Omental fat pad (tissue), 4 donors: Measurements from ENCODE around the gene MAEA. TPM values are rescaled to one million over a fixed set of nuclear protein-coding genes. Genes with fewer than 3 reads are reported as not detected.
"Not testable (repeated sequence)": the region's sequence is repeated elsewhere in the genome, so short reads cannot be mapped to it uniquely, and the experiment has no call there.

Experiments
- ATAC-seq: fragments of 150-250 bp; one replicate; pipeline ENCODE4 v1.9.1; 2016; ENCODE audit warnings: mild to moderate bottlenecking, moderate library complexity; ENCODE audit not compliant: low FRiP score
- DNase-seq: peaks from one replicate; pipeline ENCODE4 v3.0.0-alpha.2; 2019; ENCODE audit warnings: low spot score
- total RNA-seq, 4 donors: library from RNA; depleted of rRNA; stranded (reverse); fragments of >200 nt; gene quantifications; one replicate each; pipeline ENCODE4 v1.1.0, GENCODE V29; 2016
- TF ChIP-seq, protein P1 (sequence below), 3 donors: fragments of 450-650 bp; IDR thresholded peaks; one replicate each; pipeline ENCODE4 v1.5.1; 2016 to 2017; ENCODE audit warnings: antibody characterized with exemption in 3 of 3, mild to moderate bottlenecking in 3 of 3, moderate library complexity in 2 of 3

The MAEA gene
- total RNA-seq, 4 donors from 2014 or later = 38.8 to 71.2 (median 51.8) TPM

DNA sequence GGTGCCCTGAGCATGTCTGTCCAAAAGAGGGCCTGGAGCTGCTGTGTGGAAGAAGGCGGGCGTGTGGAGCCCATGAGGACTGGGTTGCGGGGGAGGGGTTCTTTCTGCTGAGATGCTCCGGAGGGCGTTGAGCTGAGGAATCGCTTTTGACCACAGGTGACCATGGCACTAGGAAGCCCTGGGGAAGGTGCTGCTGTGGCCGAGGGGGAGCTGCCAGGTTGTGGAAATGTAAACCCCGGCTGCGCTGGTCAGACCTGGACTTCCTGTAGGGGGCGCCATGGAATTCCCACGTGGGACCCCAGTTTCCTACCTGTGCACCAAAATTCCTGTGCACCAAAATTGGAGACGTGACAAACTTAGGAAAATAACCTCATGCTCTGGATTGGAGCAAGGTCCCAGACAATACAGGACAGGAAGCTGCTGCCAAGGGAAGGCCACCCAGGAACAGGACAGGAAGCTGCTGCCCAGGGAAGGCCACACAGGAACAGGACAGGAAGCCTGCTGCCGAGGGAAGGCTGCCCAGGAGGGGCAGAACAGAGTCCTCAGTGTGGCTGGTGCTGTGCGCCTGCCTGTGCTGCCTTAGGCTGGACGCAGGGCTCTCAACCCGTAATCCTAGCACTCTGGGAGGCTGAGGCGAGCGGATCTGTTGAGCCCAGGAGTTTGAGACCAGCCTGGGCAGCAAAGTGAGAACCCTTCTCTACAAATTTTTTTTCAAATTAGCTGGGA, 29.0 kb downstream of the MAEA start:
- TF ChIP-seq, protein P1, sequence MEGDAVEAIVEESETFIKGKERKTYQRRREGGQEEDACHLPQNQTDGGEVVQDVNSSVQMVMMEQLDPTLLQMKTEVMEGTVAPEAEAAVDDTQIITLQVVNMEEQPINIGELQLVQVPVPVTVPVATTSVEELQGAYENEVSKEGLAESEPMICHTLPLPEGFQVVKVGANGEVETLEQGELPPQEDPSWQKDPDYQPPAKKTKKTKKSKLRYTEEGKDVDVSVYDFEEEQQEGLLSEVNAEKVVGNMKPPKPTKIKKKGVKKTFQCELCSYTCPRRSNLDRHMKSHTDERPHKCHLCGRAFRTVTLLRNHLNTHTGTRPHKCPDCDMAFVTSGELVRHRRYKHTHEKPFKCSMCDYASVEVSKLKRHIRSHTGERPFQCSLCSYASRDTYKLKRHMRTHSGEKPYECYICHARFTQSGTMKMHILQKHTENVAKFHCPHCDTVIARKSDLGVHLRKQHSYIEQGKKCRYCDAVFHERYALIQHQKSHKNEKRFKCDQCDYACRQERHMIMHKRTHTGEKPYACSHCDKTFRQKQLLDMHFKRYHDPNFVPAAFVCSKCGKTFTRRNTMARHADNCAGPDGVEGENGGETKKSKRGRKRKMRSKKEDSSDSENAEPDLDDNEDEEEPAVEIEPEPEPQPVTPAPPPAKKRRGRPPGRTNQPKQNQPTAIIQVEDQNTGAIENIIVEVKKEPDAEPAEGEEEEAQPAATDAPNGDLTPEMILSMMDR (IDR thresholded peaks at IDR 0.05) = no peak
- DNase-seq (no peak), ATAC-seq (no peak)

- DNase-seq (no peak), ATAC-seq (no peak)
- TF ChIP-seq, protein P1 (IDR thresholded peaks at IDR 0.05) = no peak
These were observed 31.8 kb downstream of the MAEA start for GRCh38 chr4:1321486-1321885.

DNA sequence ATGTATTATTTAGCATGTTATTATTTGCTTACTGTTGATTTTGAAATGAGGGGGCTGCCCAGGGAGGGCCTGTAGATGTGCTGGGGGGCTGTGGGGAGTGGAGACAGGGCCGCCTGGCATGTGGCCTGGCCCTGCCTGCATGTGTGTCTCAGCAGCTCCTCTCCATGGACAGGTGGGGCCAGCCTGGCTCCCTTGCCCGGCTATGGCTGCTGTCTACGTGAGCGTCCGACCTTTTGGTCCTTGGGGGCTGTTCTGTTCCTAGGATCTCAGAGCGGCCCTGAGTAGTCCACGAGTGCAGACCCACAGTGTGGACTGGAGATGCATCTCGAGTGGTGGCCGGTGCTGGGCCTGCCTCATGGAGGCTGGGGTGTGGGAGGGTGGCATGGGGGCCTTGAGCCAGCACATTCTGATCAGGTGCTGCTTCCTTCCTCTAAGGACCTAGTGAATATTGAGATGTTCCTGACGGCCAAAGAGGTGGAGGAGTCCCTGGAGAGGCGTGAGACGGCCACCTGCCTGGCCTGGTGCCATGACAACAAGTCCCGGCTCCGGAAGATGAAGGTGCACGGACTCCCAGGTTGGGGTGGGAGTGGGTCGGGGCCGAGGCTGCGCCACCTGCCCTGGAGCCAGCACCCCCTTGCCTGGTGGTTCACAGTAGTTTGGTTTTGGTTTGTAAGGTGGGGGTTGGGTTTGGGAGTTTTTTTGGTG, 32.4 kb downstream of the MAEA start:
- no peak for DNase-seq
- ATAC-seq = no peak
- TF ChIP-seq, protein P1 (IDR thresholded peaks at IDR 0.05) = no peak

DNA sequence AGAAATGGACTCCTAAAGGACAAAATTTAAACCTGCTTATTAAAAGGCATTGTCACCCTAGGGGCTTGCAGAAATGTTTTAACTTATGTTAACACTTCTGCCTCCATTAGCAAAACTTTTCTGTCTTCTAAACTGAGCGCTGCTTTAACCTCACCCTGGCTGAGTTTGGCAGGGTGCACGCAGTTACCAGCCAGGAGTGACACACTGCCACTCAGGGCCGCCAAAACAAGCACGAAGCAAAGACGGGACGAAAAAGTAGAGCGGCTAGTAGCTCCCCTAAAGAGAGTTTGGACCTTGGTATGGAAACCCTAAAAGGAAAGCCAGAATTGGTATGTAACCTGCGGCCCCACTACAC, 33.6 kb downstream of the MAEA start:
- ATAC-seq (no peak), DNase-seq (no peak)
- TF ChIP-seq, protein P1 (IDR thresholded peaks at IDR 0.05) = no peak

GRCh38 chr4:1323635-1324442, 34.1 kb downstream of the MAEA start:
- ATAC-seq (no peak), DNase-seq (no peak)
- TF ChIP-seq, protein P1 (IDR thresholded peaks at IDR 0.05) = no peak

DNA sequence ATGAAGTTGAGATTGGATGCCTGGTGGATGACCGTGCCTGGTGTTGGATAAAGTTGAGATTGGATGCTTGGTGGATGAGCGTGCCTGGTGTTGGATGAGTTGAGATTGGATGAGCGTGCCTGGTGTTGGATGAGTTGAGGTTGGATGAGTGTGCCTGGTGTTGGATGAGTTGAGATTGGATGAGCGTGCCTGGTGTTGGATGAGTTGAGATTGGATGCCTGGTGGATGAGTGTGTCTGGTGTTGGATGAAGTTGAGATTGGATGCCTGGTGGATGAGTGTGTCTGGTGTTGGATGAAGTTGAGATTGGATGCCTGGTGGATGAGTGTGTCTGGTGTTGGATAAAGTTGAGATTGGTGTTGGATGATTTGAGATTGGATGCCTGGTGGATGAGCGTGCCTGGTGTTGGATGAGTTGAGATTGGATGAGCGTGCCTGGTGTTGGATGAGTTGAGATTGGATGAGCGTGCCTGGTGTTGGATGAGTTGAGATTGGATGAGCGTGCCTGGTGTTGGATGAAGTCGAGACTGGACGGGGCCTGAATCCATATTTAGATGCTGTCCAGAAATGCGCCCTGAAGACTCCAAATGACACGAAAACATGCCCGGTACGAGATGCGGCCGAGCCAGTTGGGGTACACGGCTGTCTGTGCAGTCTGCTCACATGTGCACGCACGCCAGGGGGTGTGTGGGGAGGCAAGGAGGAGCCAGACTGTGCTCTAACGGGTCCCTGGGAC, 34.9 kb downstream of the MAEA start:
- DNase-seq, ATAC-seq: not testable (repeated sequence)

- ATAC-seq = no peak
- no peak for DNase-seq
- TF ChIP-seq, protein P1 (IDR thresholded peaks at IDR 0.05) = no peak
These were observed 35.4 kb downstream of the MAEA start for GRCh38 chr4:1325176-1325480.
